ENCODE measurements around the gene NLRP6. TPM values are rescaled to one million over a fixed set of nuclear protein-coding genes. Genes with fewer than 3 reads are reported as not detected.

NLRP6 gene
- total RNA-seq (2022; extraction: Qiagen RNA extraction): not detected in 5 replicates

DNA sequence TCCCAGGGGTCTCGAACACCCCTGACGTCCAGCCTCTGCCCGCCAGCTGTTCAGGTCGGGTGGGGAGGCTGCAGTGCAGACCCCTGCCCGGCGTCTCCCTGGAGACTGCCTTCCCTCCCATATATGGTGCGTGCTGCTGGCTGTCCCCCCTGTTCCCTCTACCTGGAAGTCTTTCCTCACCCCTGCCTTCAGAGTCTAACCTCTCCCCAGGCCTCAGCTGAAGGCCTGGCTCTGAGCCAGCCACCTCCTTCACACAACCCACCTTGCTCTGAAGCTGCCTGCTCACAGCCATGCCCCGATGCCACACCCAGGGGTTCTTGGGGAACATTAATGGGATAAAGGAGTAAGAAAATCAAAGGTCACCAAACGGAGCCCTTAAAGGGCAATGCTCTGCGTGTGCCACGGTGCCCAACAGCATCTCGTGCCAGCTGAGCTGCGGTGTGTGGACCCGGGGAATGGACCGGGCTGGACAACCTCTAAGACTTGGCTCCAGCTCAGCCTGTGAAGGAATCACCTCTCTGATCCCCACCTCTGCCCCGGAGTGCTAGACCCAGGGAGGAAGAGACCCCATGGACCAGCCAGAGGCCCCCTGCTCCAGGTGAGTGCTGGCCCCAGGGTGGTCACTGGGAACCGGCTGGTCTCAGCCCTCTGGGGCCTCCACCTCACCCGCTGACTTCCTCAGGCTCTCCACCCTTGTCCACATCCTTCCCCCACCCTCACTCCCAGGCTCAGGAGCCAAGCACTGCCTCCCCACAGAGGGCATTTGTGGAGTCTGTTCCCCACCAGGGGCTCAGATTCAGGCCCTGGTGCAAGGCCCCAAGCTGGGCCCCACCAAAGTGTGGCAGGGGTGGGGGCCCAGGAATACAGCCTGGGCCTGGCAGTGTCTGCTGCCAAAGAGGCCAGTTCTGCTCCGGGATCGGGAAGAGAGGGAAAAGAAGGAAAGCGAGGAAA lies at the start of gene NLRP6:
Gene NLRP6 (plus strand): TSS at position 407 of the 951 bp plus-strand sequence. CDS start 163 bp downstream, at position 570.

DNA sequence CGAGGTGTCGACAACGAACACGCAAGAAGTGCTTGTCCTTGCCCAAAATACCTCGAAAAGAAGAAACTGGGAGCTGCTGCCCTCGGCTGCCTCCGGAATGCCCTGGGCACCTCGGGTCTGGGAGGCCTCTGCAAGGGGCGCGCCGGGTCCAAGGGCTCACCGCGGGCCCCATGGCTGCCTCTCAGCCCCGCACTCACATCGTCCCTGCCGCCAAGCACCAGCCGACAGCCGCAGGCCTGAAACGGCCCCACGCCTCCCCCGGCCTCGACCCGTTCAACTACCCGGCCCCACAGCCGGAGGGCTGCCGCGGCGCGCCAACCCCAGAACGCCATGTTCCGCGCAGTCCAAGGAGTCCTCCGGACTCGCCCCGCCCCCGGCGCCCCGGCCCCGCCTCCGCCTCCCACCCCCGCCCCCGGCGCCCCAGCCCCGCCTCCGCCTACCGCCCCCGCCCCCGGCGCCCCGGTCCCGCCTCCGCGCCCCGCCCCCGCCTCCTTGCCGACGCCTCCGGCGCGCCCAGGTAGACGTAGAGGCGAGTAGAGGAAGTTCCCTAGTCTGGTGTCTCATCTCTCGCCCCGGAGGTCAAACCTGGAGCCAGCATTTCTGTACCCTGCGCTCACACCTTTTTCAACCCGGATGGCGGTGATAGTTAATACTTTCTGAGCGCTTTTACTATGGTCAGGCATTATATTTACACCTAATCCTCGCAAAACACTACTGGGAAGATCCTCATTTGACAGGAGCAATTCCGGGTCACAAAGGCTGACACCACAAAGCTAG lies 42.0 kb upstream of the NLRP6 start, which contains the start of gene SIRT3:
Gene SIRT3 (minus strand): TSS at position 346 of the 777 bp plus-strand sequence. CDS start 14 bp downstream, at position 332.

GRCh38 chr11:236774-237767 lies 41.1 kb upstream of the NLRP6 start, which contains the start of gene PSMD13:
TSS of gene PSMD13 (plus strand) at chr11:236976. CDS start at chr11:237050, 74 bp downstream.

GRCh38 chr11:288478-289397 lies 10.5 kb downstream of the NLRP6 start, which contains the start of gene PGGHG:
TSS of gene PGGHG (plus strand) at chr11:289126. CDS start at chr11:289817, 691 bp downstream.

DNA sequence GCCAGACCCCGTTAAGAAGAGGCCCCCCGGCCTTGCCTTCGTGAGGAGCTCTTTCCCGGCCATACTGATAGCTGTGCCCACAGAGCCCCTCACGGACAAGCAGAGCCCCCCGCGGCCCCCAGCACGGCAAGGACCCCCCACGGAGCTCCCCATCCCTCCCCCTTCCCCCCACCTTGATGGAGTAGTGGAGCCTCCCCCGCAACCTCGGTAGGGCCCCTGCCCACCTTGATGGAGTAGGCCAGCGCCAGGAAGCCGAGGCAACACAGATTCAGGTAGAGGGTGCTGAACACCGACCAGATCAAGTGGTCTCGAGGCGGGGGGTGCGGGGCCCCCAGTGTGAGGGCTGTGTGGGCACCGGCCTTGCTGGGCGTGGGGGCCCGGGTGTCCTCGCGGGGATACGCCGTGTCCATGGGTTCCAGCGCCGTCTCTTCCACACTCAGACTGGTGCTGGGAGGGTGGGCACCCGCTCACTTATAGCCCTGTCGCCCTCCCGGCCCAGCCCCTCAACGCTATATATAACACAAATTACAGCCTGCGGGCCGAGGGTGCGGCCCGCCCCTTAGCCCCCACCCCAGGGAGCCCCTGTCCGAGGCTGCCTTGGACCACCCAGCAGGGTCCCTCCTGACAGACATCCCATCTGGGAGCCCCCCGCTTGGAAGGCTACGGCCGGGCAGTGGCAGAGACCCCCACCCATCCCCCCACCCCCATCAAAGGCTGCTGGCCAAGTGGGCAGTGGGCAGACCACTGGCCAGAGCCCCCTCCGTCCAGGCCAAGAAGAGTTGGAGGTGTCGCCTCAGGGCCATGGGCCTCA lies 21.1 kb downstream of the NLRP6 start, which contains the start of gene IFITM5:
Gene IFITM5 (minus strand): TSS at position 446 of the 811 bp plus-strand sequence. CDS start 36 bp downstream, at position 410.

DNA sequence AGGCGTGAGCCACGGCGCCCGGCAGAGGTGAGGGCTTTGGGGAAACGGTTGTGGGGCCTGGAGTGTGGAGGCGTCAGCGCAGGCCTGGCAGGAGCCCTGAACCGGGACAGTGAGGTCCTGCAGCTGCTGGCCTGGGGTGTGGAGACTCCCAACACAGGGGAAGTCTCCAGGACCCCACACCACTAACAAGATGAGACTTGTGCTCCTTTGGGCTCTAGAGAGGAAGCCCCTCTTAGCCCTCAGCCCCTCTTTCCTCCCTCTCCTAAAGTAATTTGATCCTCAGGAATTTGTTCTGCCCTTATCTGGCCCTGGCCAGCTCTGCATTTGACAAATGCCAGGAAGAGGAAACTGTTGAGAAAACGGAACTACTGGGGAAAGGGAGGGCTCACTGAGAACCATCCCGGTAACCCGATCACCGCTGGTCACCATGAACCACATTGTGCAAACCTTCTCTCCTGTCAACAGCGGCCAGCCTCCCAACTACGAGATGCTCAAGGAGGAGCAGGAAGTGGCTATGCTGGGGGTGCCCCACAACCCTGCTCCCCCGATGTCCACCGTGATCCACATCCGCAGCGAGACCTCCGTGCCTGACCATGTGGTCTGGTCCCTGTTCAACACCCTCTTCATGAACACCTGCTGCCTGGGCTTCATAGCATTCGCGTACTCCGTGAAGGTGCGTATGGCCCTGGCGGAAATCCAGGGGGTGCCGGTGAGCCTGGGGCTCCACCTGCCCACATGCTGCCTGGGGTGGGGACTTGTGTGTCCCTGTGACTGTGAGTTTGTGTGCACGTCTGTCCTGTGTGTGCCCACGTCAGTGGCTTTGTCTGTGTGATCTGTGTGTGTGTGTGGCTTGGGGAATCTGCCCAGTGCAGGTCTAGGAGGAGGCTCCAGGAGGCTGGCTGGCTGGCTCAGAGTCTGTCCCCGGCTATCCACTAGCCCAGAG lies 29.8 kb downstream of the NLRP6 start, which contains the start of gene IFITM2:
Gene IFITM2 (plus strand): TSS at position 51 of the 943 bp plus-strand sequence. CDS start 377 bp downstream, at position 428.

DNA sequence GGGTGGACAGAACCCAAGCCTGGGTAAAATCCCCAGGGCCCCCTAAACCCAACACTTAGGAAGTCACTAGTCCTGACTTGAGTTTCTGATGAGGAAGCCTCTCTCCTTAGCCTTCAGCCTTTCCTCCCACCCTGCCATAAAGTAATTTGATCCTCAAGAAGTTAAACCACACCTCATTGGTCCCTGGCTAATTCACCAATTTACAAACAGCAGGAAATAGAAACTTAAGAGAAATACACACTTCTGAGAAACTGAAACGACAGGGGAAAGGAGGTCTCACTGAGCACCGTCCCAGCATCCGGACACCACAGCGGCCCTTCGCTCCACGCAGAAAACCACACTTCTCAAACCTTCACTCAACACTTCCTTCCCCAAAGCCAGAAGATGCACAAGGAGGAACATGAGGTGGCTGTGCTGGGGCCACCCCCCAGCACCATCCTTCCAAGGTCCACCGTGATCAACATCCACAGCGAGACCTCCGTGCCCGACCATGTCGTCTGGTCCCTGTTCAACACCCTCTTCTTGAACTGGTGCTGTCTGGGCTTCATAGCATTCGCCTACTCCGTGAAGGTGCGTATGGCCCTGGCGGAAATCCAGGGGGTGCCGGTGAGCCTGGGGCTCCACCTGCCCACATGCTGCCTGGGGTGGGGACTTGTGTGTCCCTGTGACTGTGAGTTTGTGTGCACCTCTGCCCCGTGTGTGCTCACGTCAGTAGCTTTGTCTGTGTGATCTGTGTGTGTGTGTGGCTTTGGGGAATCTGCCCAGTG lies 35.8 kb downstream of the NLRP6 start, which contains the start of gene IFITM1:
Gene IFITM1 (plus strand): TSS at position 254 of the 767 bp plus-strand sequence. CDS start 131 bp downstream, at position 385.

Other genes starting within 250 kb of the NLRP6 start
- gene SCGB1C1, start 85.3 kb upstream of the NLRP6 start, total RNA-seq (2022; extraction: Qiagen RNA extraction): not detected in 5 replicates
- gene BET1L, start 71.0 kb upstream of the NLRP6 start, total RNA-seq (2022; extraction: Qiagen RNA extraction): 38.1 to 49.8 TPM (median 48.0 TPM) in 5 replicates
- gene RIC8A, start 70.7 kb upstream of the NLRP6 start, total RNA-seq (2022; extraction: Qiagen RNA extraction): 116 to 126 TPM (median 121 TPM) in 5 replicates
- gene SIRT3, start 42.1 kb upstream of the NLRP6 start, total RNA-seq (2022; extraction: Qiagen RNA extraction): 14.4 to 22.0 TPM (median 20.6 TPM) in 5 replicates
- gene PSMD13, start 41.4 kb upstream of the NLRP6 start, total RNA-seq (2022; extraction: Qiagen RNA extraction): 168 to 196 TPM (median 173 TPM) in 5 replicates
- 7.1 to 15.7 TPM (median 12.5 TPM) in 5 replicates for gene PGGHG, start 10.7 kb downstream of the NLRP6 start, total RNA-seq (2022; extraction: Qiagen RNA extraction)
- gene IFITM5, start 21.1 kb downstream of the NLRP6 start, total RNA-seq (2022; extraction: Qiagen RNA extraction): not detected in 5 replicates
- gene IFITM2, start 29.4 kb downstream of the NLRP6 start, total RNA-seq (2022; extraction: Qiagen RNA extraction): 59.0 to 71.7 TPM (median 65.6 TPM) in 5 replicates
- 0.22 to 0.64 TPM (median 0.39 TPM) in 5 replicates for gene IFITM1, start 35.6 kb downstream of the NLRP6 start, total RNA-seq (2022; extraction: Qiagen RNA extraction)
- 18.8 to 35.6 TPM (median 29.9 TPM) in 5 replicates for gene IFITM3, start 42.5 kb downstream of the NLRP6 start, total RNA-seq (2022; extraction: Qiagen RNA extraction)
- gene B4GALNT4, start 91.1 kb downstream of the NLRP6 start, total RNA-seq (2022; extraction: Qiagen RNA extraction): 11.1 to 25.3 TPM (median 20.4 TPM) in 5 replicates
- 26.3 to 41.8 TPM (median 39.9 TPM) in 5 replicates for gene PKP3, start 115.8 kb downstream of the NLRP6 start, total RNA-seq (2022; extraction: Qiagen RNA extraction)
- gene SIGIRR, start 136.6 kb downstream of the NLRP6 start, total RNA-seq (2022; extraction: Qiagen RNA extraction): 55.4 to 103 TPM (median 98.4 TPM) in 5 replicates
- 0.55 to 1.8 TPM (median 1.0 TPM) in 5 replicates for gene ANO9, start 163.6 kb downstream of the NLRP6 start, total RNA-seq (2022; extraction: Qiagen RNA extraction)
- gene PTDSS2, start 171.9 kb downstream of the NLRP6 start, total RNA-seq (2022; extraction: Qiagen RNA extraction): 35.2 to 48.7 TPM (median 46.0 TPM) in 5 replicates
- gene RNH1, start 228.8 kb downstream of the NLRP6 start, total RNA-seq (2022; extraction: Qiagen RNA extraction): 128 to 190 TPM (median 178 TPM) in 5 replicates

All from A549 treated with CORT108297 at 1 μM for 4 hours (cell line).